Prostate gland (tissue), 2 donors: ENCODE results near the gene MRPL34.

Experiments
- POLR2A ChIP-seq: fragments of 450-650 bp; IDR thresholded peaks from one replicate; pipeline ENCODE4 v1.6.1; 2016; ENCODE audit warnings: antibody characterized with exemption, mild to moderate bottlenecking
- TF ChIP-seq, protein P1 (sequence below), 4 experiments: fragments of 200-600 bp in 2 of 4; fragments of 450-650 bp in 2 of 4; sonication (generic) in 2 of 4; IDR thresholded peaks; 1 replicate in 3 of 4; 2 replicates in 1 of 4; pipeline ENCODE4 v1.5.1; 2016 to 2019; ENCODE audit warnings: antibody characterized with exemption in 4 of 4, mild to moderate bottlenecking in 2 of 4, moderate library complexity in 2 of 4

- TF ChIP-seq, protein P1, sequence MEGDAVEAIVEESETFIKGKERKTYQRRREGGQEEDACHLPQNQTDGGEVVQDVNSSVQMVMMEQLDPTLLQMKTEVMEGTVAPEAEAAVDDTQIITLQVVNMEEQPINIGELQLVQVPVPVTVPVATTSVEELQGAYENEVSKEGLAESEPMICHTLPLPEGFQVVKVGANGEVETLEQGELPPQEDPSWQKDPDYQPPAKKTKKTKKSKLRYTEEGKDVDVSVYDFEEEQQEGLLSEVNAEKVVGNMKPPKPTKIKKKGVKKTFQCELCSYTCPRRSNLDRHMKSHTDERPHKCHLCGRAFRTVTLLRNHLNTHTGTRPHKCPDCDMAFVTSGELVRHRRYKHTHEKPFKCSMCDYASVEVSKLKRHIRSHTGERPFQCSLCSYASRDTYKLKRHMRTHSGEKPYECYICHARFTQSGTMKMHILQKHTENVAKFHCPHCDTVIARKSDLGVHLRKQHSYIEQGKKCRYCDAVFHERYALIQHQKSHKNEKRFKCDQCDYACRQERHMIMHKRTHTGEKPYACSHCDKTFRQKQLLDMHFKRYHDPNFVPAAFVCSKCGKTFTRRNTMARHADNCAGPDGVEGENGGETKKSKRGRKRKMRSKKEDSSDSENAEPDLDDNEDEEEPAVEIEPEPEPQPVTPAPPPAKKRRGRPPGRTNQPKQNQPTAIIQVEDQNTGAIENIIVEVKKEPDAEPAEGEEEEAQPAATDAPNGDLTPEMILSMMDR (IDR thresholded peaks at IDR 0.05) = no peak
- no peak for TF ChIP-seq POLR2A
Measured at GRCh38 chr19:17341845-17342244, 36.2 kb downstream of the MRPL34 start.
